NOMO-1 (cell line): ENCODE results near the gene LRRC75B.
"Not testable (repeated sequence)": the region's sequence is repeated elsewhere in the genome, so short reads cannot be mapped to it uniquely, and the experiment has no call there.

Source experiments
- DNase-seq, 2 experiments: peaks; one replicate each; lab custom pipeline; 2025; ENCODE audit not compliant: unreplicated experiment in 2 of 2; lab: John Stamatoyannopoulos, UW

LRRC75B gene

GRCh38 chr22:24555165-24556039, 37.5 kb downstream of the LRRC75B start, which contains the start of gene SNRPD3:
TSS of gene SNRPD3 (plus strand) at chr22:24555999. CDS start at chr22:24557675, 1,676 bp downstream.
- DNase-seq: peak; percentile 94 to 98

DNA sequence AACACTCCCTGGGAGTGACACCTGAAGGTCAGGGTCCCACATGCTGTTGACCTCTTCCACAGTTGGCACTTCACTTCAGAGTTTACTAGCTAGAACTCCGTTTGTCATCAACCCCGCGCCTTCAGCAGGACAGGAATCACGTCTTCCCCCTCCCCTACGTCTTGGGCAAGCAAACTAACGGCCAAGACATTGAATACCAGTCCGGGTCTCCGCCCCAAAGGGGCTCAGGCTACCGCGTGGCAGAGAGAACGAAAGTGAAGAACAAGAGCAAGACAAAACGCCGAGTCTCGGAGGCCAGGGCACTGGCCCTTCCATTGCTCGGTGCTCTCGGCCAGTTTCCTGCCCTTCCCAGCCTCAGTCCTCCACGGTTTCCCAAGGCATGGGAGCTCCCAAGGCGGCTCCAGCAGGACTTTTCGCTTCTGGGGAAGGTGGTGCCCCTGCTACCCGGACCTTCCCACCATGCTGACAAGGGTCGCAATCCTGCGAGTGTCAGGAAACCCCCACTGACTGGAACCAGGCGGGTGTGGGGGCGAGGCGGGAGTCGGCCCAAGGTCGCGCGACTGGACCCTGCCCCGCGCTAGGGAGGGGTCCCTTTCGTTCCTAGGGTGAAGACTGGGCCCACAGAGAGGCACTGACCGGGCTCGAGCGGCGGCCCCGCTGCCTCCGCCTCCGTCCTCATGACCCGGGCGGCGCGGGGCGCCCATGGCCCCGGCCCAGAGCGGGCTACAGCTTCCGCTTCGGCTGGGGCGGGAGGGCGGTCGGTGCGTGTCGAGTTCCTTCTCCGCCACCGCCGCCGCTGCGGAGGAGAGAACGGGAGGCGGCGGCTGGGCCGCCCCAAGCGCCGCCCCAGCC, 38.3 kb downstream of the LRRC75B start, which contains the start of gene GUCD1:
Gene GUCD1 (minus strand): TSS at position 826 of the 852 bp plus-strand sequence. CDS start 147 bp downstream, at position 679.
- DNase-seq: peak; percentile 16 to 51

GRCh38 chr22:24553597-24554312, 39.1 kb downstream of the LRRC75B start:
- peak in 1 of 2 experiments; percentile 9 for DNase-seq

DNA sequence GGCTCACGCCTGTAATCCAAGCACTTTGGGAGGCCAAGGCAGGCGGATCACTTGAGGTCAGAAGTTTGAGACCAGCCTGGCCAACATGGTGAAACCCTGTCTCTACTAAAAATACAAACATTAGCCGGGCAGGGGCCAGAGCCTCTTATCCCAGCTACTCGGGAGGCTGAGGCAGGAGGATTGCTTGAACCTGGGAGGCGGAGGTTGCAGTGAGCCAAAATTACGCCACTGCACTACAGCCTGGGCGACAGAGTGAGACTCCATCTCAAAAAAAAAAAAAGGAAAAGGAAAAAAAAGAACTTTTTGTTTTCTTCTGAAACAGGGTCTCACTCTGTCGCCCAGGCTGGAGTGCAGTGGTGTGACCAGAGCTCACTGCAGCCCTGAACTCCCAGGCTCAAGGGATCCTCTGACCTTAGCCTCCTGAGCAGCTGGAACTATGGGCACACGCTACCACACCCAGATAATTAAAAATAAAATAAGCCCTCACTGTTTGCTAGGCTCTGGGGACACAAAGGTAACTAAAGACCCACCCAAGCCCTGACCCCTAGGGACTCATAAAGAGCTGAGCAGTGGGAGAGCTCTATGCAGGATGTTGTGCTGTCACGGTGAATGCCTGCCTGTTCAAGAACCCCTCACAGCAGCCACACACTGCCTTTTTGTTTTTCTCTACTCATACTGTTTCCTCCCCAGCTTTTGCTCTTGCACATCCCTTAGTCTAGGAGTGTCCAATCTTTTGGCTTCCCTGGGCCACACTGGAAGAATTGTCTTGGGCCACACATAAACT, 40.2 kb downstream of the LRRC75B start:
- not testable (repeated sequence) for DNase-seq

DNA sequence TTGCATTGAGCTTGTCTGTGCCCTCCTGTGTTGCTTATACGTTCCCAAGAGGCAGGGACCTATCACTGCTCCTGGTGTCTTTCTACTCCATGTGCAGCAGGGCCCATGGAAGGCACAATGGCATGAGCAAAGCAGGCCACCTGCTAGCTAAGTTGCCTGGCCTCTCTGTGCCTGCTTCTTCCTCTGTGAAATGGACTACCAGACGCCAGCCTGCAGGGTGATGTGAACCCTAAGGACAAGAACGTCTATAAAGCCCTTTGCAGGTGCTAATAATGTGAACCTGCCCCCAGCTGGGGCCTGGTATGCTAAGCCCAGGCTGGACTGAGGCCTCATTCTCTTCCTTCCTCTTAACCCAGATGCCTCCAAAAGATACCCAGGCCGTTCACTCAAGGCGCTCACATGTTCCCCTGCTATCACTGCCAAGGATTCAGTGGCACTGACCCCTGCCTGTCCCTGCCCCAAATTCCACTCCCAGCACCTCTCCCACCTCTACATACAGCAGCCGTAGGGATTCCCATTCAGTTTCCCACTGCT, 41.9 kb downstream of the LRRC75B start:
- DNase-seq: no peak

GRCh38 chr22:24550028-24550901, 42.6 kb downstream of the LRRC75B start:
- DNase-seq: peak in 1 of 2 experiments; percentile 29

GRCh38 chr22:24548812-24549211, 44.1 kb downstream of the LRRC75B start:
- DNase-seq: no peak

GRCh38 chr22:24543679-24544243, 49.1 kb downstream of the LRRC75B start:
- DNase-seq: no peak

DNA sequence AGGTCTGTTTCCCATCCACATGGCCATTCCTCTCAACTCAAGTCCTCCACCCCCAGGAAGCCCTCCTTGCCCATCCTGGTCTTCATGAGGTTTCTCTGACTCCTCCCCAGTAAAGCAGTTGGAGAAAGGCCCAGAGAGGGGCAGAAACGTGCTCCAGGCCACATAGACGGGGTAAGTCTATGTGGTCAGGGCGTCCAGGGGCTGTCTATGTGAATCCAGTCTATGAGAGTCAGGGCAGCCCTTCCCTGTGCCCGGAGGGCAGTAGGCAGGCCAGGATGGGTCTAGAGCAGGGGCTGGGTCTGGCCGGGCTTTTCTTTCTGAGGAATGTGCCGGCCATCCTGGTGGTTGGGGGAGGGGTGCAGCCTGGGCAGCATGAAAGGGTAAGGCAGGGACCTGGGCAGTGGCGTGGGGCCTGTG, 49.7 kb downstream of the LRRC75B start:
- no peak for DNase-seq

DNA sequence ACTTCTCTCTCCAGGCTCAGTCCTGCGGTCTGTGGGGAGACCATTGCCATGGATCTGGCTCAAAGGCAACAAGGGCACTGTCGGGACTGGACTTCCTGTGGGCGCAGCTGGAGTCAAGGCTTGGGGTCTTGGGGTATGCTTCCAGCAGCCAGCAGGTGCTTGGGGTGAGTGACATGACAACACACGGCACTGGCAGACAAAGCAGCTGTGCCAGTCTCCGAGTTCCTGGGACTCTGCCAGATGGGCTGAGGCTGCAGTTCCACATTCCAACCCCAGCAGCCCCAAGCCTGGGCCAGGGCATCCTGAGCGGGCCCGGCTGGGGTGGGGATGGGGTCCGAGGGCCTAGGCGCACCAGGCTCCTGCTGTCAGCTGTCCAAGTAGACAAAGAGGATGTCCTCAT, 50.2 kb downstream of the LRRC75B start:
- no peak for DNase-seq

GRCh38 chr22:24541681-24542515, 51.0 kb downstream of the LRRC75B start:
- DNase-seq: peak; percentile 21 to 45

DNA sequence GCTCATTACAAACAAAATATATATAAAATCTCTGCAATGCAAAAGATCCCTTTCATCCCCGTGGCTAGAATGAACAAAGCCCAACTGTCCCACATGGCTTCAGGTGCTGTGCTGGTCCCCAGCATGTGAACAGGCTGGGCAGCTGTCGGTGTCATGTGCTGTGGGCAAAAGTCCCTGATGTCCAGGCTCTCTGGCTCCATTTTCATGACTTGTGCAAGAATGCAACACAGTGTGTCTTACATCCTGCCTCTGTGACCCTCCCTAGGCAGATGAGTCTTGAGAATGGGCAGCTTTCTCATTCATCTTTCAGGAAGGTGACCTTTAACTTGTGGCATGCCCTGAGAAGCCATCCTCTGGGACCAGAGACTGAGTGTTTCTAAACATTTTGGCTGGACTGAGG, 52.4 kb downstream of the LRRC75B start:
- no peak for DNase-seq

- DNase-seq: no peak
These were observed 56.8 kb downstream of the LRRC75B start for GRCh38 chr22:24536089-24536488.
